IMR-90 (cell line): ENCODE results near the gene ANKRD10. TPM values are rescaled to one million over a fixed set of nuclear protein-coding genes. Genes with fewer than 3 reads are reported as not detected.

ENCODE experiments used
- ATAC-seq: fragments of 200-7000 bp; cut with Tn5 transposase; 2 replicates; pipeline ENCODE4 v1.9.1; 2020; ENCODE audit warnings: low read depth, mild to moderate bottlenecking, moderate library complexity
- BruUV-seq: library from RNA; stranded (reverse); fragments of 400-500 nt; replicated peaks from 2 replicates; lab custom pipeline; 2021; lab: Mats Ljungman, UMichigan
- CTCF ChIA-PET: fragments of 300-600 bp; formaldehyde crosslinking; extraction: SDS; loops from one replicate; lab custom pipeline; 2021; ENCODE audit warnings: antibody characterized with exemption; lab: Yijun Ruan, JAX
- POLR2A ChIA-PET: fragments of 300-600 bp; sonication (Branson Sonifier 250); formaldehyde crosslinking; loops from one replicate; lab custom pipeline; 2022; ENCODE audit warnings: antibody characterized with exemption; ENCODE audit not compliant: unreplicated experiment; lab: Charles Lee
- DNase-seq: peaks from one replicate; pipeline ENCODE4 v3.0.0; 2013
- H2AFZ ChIP-seq: replicated peaks from 2 replicates; pipeline ENCODE3; 2013; ENCODE audit warnings: low read length, mild to moderate bottlenecking; ENCODE audit not compliant: poor library complexity
- H2AK5ac ChIP-seq: 2 replicates; pipeline ENCODE4 v1.6.1; 2013; ENCODE audit warnings: low read depth, low read length, inconsistent platforms
- H2AK9ac ChIP-seq: replicated peaks from 2 replicates; pipeline ENCODE3; 2013; ENCODE audit warnings: mild to moderate bottlenecking, low read depth, low read length, moderate library complexity; ENCODE audit not compliant: poor library complexity
- H2BK120ac ChIP-seq: 2 replicates; pipeline ENCODE4 v1.6.1; 2013; ENCODE audit warnings: low read depth, low read length, inconsistent platforms
- H2BK15ac ChIP-seq: 3 replicates; pipeline ENCODE4 v1.6.1; 2013; ENCODE audit warnings: low read depth, low read length, inconsistent platforms
- H2BK20ac ChIP-seq: 2 replicates; pipeline ENCODE4 v1.6.1; 2013; ENCODE audit warnings: low read depth, mild to moderate bottlenecking, inconsistent platforms, low read length, moderate library complexity
- H2BK5ac ChIP-seq: 2 replicates; pipeline ENCODE4 v1.6.1; 2013; ENCODE audit warnings: mild to moderate bottlenecking, low read depth, low read length, inconsistent platforms; ENCODE audit not compliant: poor library complexity, severe bottlenecking
- H3K14ac ChIP-seq: replicated peaks from 2 replicates; pipeline ENCODE4 v1.6.1; 2013; ENCODE audit warnings: low read depth, low read length, inconsistent platforms
- H3K18ac ChIP-seq: 2 replicates; pipeline ENCODE4 v1.6.1; 2013; ENCODE audit warnings: low read depth, low read length, control low read depth
- H3K23ac ChIP-seq: 2 replicates; pipeline ENCODE4 v1.6.1; 2013; ENCODE audit warnings: low read depth, low read length, inconsistent platforms
- H3K27ac ChIP-seq: 2 replicates; pipeline ENCODE4 v1.5.1; 2013; ENCODE audit warnings: mild to moderate bottlenecking, control low read depth, low read length; ENCODE audit not compliant: insufficient read depth
- H3K27me3 ChIP-seq: 2 replicates; pipeline ENCODE4 v1.6.1; 2013; ENCODE audit warnings: low read length; ENCODE audit not compliant: control insufficient read depth, insufficient read depth
- H3K36me3 ChIP-seq: 2 replicates; pipeline ENCODE4 v1.6.1; 2013; ENCODE audit warnings: low read length, mixed read lengths; ENCODE audit not compliant: control insufficient read depth, insufficient read depth
- H3K4ac ChIP-seq: 2 replicates; pipeline ENCODE4 v1.6.1; 2013; ENCODE audit warnings: low read depth, low read length, inconsistent platforms
- H3K4me1 ChIP-seq: 2 replicates; pipeline ENCODE4 v1.6.1; 2013; ENCODE audit warnings: low read length, mixed read lengths; ENCODE audit not compliant: control insufficient read depth, insufficient read depth
- H3K4me2 ChIP-seq: 2 replicates; pipeline ENCODE4 v1.6.1; 2013; ENCODE audit warnings: low read depth, mild to moderate bottlenecking, control low read depth, low read length, moderate library complexity
- H3K4me3 ChIP-seq: 2 replicates; pipeline ENCODE4 v1.5.1; 2013; ENCODE audit warnings: low read depth, mild to moderate bottlenecking, control low read depth, low read length, moderate library complexity; ENCODE audit not compliant: insufficient read depth
- H3K56ac ChIP-seq: 2 replicates; pipeline ENCODE4 v1.6.1; 2013; ENCODE audit warnings: low read length, inconsistent platforms; ENCODE audit not compliant: insufficient read depth; ENCODE audit errors: extremely low read depth
- H3K79me1 ChIP-seq, 2 experiments: 2 replicates each; pipeline ENCODE4 v1.6.1; 2013; ENCODE audit warnings: low read length in 2 of 2, inconsistent platforms in 1 of 2, low read depth in 1 of 2
- H3K9ac ChIP-seq: 2 replicates; pipeline ENCODE4 v1.6.1; 2013; ENCODE audit warnings: low read depth, low read length, control low read depth
- H3K9me1 ChIP-seq: 2 replicates; pipeline ENCODE4 v1.6.1; 2013; ENCODE audit warnings: low read length, inconsistent platforms; ENCODE audit not compliant: insufficient read depth
- H3K9me3 ChIP-seq: 2 replicates; pipeline ENCODE4 v1.6.1; 2013; ENCODE audit warnings: low read length; ENCODE audit not compliant: control insufficient read depth, insufficient read depth
- H4K20me1 ChIP-seq: 2 replicates; pipeline ENCODE4 v1.6.1; 2013; ENCODE audit warnings: low read length, inconsistent platforms; ENCODE audit not compliant: insufficient read depth
- H4K5ac ChIP-seq: 2 replicates; pipeline ENCODE4 v1.6.1; 2013; ENCODE audit warnings: mild to moderate bottlenecking, low read depth, low read length, control low read depth
- H4K8ac ChIP-seq, 2 experiments: 2 replicates each; pipeline ENCODE4 v1.6.1; 2013; ENCODE audit warnings: low read depth in 2 of 2, low read length in 2 of 2, control low read depth in 1 of 2, inconsistent platforms in 1 of 2
- H4K91ac ChIP-seq: 2 replicates; pipeline ENCODE4 v1.6.1; 2013; ENCODE audit warnings: low read depth, low read length, inconsistent platforms; ENCODE audit not compliant: insufficient read depth
- MAFK ChIP-seq: IDR thresholded peaks from 2 replicates; pipeline ENCODE4 v1.6.1; 2012; ENCODE audit warnings: low read depth, low read length, improper control_type of control experiment
- NFE2L2 ChIP-seq: fragments of 150-350 bp; IDR thresholded peaks from 2 replicates; pipeline ENCODE4 v1.6.1; 2016; ENCODE audit warnings: low read depth, mild to moderate bottlenecking, low read length
- WGBS, 2 experiments: methylation state at CpG; one replicate each; pipeline versions ENCODE4 v1.1.5 to v1.1.7; 2013; ENCODE audit warnings: missing lambda C conversion rate in 2 of 2; ENCODE audit not compliant: insufficient read length in 1 of 2; ENCODE audit errors: extremely low coverage in 2 of 2; 5-methylcytosine and 5-hydroxymethylcytosine counted together
- dilution Hi-C: fragments of 300-500 bp; cut with HindIII; formaldehyde crosslinking; loops from one replicate; pipeline ENCODE4 v1.14.3; 2018; ENCODE audit warnings: low sequenced_read_pairs; ENCODE audit not compliant: unreplicated experiment
- in situ Hi-C: fragments of 300-500 bp; cut with MboI; formaldehyde crosslinking; loops from 3 replicates; pipeline ENCODE4 v1.14.3; 2019; ENCODE audit warnings: low sequenced_read_pairs, inconsistent platforms, mixed read lengths
- intact Hi-C: fragments of 100-400 bp; cut with micrococcal nuclease; formaldehyde crosslinking; loops from 2 replicates; pipeline ENCODE4 v1.10.0; 2022
- polyA plus RNA-seq, 3 experiments: library from polyadenylated mRNA; depleted of rRNA; stranded (reverse); fragments of >200 nt; gene quantifications; 2 replicates each; pipeline ENCODE4 v1.2.3, GENCODE V29; 2012; ENCODE audit warnings: low replicate concordance in 1 of 3
- total RNA-seq: library from RNA; depleted of rRNA; stranded (reverse); fragments of >200 nt; gene quantifications from 2 replicates; pipeline ENCODE4 v1.2.3, GENCODE V29; 2012
- TF ChIP-seq, protein P1 (sequence below): fragments of 150-350 bp; IDR thresholded peaks from 2 replicates; pipeline ENCODE4 v1.6.1; 2017; ENCODE audit warnings: mild to moderate bottlenecking, antibody characterized with exemption, low read length, low read depth
- TF ChIP-seq, protein P2 (sequence below): fragments of 150-350 bp; IDR thresholded peaks from 2 replicates; pipeline ENCODE4 v1.6.1; 2016; ENCODE audit warnings: low read depth, mild to moderate bottlenecking, low read length, moderate library complexity, borderline replicate concordance

ANKRD10 gene
- total and polyA plus RNA-seq, 2 of the 4 experiments (the other 2 are of a cell fraction): 18.3 to 31.1 TPM

GRCh38 chr13:110854866-110855265 is 60.0 kb downstream of the ANKRD10 start:
- no peak overlapping the region for H2BK120ac ChIP-seq
- no peaks in the 10 kb centered on the region for H3K79me1 ChIP-seq
- no peak overlapping the region for H4K8ac ChIP-seq
- no peak overlapping the region for H2BK15ac ChIP-seq
- H3K18ac ChIP-seq: no peak overlapping the region
- H3K4ac ChIP-seq: no peak overlapping the region
- H3K9ac ChIP-seq: no peak overlapping the region
- no peak overlapping the region for H3K4me2 ChIP-seq
- no peak overlapping the region for H2BK20ac ChIP-seq
- ATAC-seq (no peak), DNase-seq (no peak)
- dilution Hi-C loops (no loop called here), intact Hi-C loops (no loop called here), in situ Hi-C loops (no loop called here)
- H3K9me3 ChIP-seq: peaks cover 6% of the 10 kb centered on the region
- H2BK5ac ChIP-seq: no peak overlapping the region
- H3K4me1 ChIP-seq: no peaks in the 10 kb centered on the region
- H3K56ac ChIP-seq: no peak overlapping the region
- TF ChIP-seq, protein P1, sequence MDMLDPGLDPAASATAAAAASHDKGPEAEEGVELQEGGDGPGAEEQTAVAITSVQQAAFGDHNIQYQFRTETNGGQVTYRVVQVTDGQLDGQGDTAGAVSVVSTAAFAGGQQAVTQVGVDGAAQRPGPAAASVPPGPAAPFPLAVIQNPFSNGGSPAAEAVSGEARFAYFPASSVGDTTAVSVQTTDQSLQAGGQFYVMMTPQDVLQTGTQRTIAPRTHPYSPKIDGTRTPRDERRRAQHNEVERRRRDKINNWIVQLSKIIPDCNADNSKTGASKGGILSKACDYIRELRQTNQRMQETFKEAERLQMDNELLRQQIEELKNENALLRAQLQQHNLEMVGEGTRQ: no peak
- TF ChIP-seq MAFK (no peak), NFE2L2 (no peak)
- TF ChIP-seq, protein P2, sequence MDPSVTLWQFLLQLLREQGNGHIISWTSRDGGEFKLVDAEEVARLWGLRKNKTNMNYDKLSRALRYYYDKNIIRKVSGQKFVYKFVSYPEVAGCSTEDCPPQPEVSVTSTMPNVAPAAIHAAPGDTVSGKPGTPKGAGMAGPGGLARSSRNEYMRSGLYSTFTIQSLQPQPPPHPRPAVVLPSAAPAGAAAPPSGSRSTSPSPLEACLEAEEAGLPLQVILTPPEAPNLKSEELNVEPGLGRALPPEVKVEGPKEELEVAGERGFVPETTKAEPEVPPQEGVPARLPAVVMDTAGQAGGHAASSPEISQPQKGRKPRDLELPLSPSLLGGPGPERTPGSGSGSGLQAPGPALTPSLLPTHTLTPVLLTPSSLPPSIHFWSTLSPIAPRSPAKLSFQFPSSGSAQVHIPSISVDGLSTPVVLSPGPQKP: no peak
- 90% methylated on average over 2 of the region's 7 CpGs; no CpG with 5 or more reads in 1 of the 2 experiments for WGBS, 2 experiments
- H4K91ac ChIP-seq: no peak overlapping the region
- no peaks in the 10 kb centered on the region for H3K9me1 ChIP-seq
- H4K5ac ChIP-seq: no peak overlapping the region
- BruUV-seq: no TSS peak
- H3K14ac ChIP-seq: no peak overlapping the region
- no peak overlapping the region for H3K27ac ChIP-seq
- no peak overlapping the region for H2AK9ac ChIP-seq
- no peaks in the 10 kb centered on the region for H3K36me3 ChIP-seq
- no peak overlapping the region for H2AK5ac ChIP-seq
- ChIA-PET POLR2A (no interaction called here), CTCF (no interaction called here)
- H3K4me3 ChIP-seq: no peak overlapping the region
- no peaks in the 10 kb centered on the region; the same call in 1 of the 2 replicates for H4K20me1 ChIP-seq
- H3K27me3 ChIP-seq: peaks cover 18% of the 10 kb centered on the region
- no peak overlapping the region for H2AFZ ChIP-seq
- H3K23ac ChIP-seq: no peak overlapping the region
